GM12865 (cell line): ENCODE results near the gene RIT1.

Experiments
- DNase-seq: peaks from one replicate; pipeline ENCODE4 v3.0.0; 2010; ENCODE audit warnings: low read depth
- H3K4me3 ChIP-seq: 2 replicates; pipeline ENCODE4 v1.5.1; 2011; ENCODE audit warnings: mild to moderate bottlenecking, low read depth, low read length, control low read depth
- TF ChIP-seq, protein P1 (sequence below): IDR thresholded peaks from 2 replicates; pipeline ENCODE4 v1.5.1; 2011; ENCODE audit warnings: low read length, control low read depth, low read depth, inconsistent platforms; ENCODE audit not compliant: insufficient read depth; ENCODE audit errors: missing control alignments

RIT1 gene

DNA sequence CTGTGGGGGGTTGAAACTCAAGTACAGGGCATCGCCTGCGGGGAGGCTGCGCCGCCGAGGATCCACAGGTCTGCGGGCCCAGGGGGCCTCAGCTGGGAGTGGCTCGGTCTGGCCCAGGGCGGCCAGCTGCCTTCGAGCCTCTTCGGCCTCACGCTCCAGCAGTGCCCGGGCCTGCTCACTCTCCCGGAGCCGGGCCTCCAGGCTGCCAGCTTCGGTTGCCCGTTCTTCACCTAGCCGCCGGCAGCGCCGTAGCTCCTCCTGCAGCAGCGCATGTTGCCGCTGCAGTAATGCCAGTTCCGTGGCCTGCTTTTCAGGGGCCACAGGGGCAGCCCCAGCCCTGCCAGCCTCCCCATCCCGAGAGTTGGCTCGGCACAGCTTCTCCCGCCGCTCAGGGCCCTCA is 39.7 kb upstream of the RIT1 start:
- DNase-seq = no peak
- no peak overlapping the region for H3K4me3 ChIP-seq
- TF ChIP-seq, protein P1, sequence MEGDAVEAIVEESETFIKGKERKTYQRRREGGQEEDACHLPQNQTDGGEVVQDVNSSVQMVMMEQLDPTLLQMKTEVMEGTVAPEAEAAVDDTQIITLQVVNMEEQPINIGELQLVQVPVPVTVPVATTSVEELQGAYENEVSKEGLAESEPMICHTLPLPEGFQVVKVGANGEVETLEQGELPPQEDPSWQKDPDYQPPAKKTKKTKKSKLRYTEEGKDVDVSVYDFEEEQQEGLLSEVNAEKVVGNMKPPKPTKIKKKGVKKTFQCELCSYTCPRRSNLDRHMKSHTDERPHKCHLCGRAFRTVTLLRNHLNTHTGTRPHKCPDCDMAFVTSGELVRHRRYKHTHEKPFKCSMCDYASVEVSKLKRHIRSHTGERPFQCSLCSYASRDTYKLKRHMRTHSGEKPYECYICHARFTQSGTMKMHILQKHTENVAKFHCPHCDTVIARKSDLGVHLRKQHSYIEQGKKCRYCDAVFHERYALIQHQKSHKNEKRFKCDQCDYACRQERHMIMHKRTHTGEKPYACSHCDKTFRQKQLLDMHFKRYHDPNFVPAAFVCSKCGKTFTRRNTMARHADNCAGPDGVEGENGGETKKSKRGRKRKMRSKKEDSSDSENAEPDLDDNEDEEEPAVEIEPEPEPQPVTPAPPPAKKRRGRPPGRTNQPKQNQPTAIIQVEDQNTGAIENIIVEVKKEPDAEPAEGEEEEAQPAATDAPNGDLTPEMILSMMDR = no peak

DNA sequence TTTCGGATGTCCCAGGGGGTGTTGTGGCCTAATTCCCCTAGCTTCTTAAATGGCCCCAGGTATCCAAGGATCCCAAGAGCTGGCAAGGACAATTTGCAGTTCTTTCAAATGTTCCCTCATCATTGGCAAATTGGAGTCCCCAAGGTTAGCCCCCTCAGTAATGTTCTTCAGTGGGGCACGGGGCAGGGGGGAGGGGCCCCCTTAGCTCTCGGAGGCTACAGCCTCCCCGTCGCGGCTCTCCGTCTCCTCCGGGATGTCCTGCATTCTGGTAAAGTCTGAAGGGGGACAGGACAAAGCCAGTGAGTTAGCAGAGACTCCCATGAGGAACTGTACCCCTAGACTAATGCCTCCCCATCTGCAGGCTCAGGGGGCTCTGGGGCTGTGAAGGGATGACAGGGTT is 36.6 kb upstream of the RIT1 start:
- no peak overlapping the region for H3K4me3 ChIP-seq
- no peak for DNase-seq
- TF ChIP-seq, protein P1 = no peak

DNA sequence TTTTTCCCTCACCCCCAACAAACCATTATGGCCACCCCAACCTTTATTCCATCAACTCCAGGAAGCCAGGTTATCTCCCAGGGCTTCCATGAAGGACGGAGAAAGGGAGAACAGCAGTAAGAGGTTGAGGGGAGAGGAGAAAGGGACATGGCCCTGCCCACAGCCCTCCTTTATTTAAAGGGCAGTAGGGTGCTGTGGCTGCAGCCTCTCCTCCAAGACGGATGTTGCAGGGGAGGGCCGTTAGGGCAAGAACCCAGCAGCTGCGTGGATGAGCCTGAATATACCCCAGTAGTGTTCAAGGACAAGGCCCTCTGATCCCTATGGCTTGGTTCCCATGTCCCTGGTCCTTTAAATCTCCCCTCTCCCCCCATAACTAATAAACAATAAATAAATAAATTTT is 36.1 kb upstream of the RIT1 start:
- DNase-seq = no peak
- H3K4me3 ChIP-seq = no peak overlapping the region

DNA sequence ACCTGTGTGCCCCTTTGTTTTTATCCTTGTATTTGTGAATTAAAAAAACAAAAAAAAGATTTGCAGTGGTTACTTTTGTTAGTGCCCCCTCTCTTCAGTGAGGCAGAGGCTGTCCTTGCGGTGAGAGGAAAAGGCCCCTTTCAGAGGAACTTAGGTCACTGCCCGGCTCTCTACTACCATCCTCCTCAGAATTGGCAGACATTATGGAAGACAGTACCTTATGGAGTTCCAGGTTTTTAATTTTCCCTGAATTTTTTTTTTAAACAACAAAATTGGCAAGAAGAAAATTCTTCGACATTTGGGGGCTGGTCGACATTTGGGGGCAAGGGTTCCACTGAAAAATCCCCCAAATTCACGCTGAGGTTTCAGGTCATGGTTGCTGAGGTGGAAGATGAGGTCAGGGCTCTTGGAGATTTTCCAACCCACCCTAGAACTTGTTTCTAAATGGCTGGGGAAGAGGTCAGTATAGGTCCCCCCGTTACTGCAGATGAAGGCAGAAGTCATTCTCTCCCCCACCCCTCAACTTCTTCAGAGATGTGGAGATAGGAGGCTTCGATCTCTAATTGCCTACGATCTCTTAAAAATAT is 35.6 kb upstream of the RIT1 start:
- TF ChIP-seq, protein P1 = no peak
- DNase-seq = no peak

More for the DNA sequence above, 36.1 kb upstream of the RIT1 start:
- TF ChIP-seq, protein P1 = no peak

DNA sequence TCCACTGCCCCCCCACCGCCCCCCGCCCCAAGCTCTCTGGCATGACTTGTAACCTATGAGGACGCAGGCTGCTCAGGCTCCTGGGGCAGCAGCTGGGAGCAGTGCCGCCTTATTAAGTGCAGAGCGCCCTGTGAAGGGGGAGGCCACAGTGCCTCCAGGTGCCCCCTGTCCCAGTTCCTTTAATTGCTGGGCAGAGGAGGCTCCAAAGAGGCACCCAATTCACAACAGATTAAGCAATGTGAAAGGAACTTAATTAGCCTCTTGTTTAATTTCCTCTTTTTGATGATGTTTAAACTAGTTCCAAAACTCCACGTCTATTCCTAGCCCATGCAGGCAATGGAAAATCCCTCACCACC is 33.3 kb upstream of the RIT1 start:
- no peak overlapping the region for H3K4me3 ChIP-seq
- DNase-seq = no peak
- TF ChIP-seq, protein P1 = no peak

More for the DNA sequence above, 35.6 kb upstream of the RIT1 start:
- H3K4me3 ChIP-seq = 0 out of 2 replicates have a peak overlapping the region, but pooled peaks have one; percentile 7

DNA sequence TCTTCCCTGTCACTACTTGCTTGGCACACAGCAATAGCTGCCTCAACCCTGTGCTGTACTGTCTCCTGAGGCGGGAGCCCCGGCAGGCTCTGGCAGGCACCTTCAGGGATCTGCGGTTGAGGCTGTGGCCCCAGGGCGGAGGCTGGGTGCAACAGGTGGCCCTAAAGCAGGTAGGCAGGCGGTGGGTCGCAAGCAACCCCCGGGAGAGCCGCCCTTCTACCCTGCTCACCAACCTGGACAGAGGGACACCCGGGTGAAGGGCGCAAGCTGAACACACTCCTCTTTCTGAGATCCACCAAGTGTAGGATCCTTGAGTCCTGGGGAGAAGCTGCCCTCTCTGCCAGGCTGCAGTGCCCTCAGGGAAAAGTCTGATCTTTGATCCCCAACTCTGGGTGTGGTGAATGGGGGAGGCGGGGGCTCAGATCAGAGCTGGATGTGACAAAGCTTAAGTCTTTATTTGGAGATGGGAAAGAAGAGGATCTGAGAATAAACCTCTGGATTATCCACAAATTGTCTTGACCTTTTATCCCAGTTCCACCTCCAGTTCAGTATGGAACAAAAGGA is 31.5 kb upstream of the RIT1 start:
- H3K4me3 ChIP-seq = no peak overlapping the region
- DNase-seq = no peak
- TF ChIP-seq, protein P1 = no peak

DNA sequence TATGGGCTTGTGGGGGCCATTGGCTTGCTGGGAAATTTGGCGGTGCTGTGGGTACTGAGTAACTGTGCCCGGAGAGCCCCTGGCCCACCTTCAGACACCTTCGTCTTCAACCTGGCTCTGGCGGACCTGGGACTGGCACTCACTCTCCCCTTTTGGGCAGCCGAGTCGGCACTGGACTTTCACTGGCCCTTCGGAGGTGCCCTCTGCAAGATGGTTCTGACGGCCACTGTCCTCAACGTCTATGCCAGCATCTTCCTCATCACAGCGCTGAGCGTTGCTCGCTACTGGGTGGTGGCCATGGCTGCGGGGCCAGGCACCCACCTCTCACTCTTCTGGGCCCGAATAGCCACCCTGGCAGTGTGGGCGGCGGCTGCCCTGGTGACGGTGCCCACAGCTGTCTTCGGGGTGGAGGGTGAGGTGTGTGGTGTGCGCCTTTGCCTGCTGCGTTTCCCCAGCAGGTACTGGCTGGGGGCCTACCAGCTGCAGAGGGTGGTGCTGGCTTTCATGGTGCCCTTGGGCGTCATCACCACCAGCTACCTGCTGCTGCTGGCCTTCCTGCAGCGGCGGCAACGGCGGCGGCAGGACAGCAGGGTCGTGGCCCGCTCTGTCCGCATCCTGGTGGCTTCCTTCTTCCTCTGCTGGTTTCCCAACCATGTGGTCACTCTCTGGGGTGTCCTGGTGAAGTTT is 30.8 kb upstream of the RIT1 start:
- no peak overlapping the region for H3K4me3 ChIP-seq
- TF ChIP-seq, protein P1 = no peak
- DNase-seq = no peak
